ENCODE measurements around the gene TENT4A. TPM values are rescaled to one million over a fixed set of nuclear protein-coding genes. Genes with fewer than 3 reads are reported as not detected.

Gene TENT4A
- total and polyA plus RNA-seq, 8 donors, result 7.0 to 13.6 (median 8.6) TPM

DNA sequence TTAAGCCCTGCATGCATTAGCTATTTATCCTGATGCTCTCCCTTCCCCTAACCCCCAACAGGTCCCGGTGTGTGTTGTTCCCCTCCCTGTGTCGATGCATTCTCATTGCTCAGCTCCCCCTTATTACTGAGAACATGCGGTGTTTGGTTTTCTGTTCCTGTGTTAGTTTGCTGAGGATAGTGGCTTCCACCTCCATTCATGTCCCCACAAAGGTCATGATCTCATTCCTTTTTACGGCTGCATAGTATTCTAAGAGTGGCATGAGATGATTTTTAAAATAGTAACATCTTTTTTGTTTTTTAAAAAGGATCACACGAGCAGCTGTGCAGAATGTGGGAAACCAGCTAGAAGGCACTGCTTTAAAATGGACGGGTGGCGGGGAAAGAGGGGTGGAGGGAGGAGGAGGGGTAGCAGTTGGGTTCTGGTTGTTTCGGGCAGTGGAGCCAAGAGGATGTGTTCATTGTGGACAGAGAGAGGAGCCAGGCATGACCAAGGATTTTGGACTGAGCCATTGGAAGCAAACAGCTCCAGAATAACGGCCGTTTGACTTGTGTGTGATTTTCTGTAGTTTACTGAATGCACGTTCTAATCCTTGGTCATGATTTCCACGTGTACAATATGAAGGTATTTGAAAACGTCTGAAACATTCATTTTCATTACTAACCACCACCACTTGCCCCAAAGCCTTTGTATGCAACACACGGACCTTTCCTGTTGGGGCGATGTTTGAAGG is 1.7 kb upstream of the TENT4A start:
- Histone ChIP-seq H3K27me3 (no peaks in the 10 kb centered on the region), H3K4me3 (peak overlapping the region; percentile 50 to 83 (median 69)), H3K27ac (peak overlapping the region; percentile 93 to 98 (median 95)), H3K9me3 (no peaks in the 10 kb centered on the region), H3K4me1 (peaks cover 12 to 17% (median 14%) of the 10 kb centered on the region in 3 donors), H3K36me3 (no peaks in the 10 kb centered on the region)
- no peak for DNase-seq
- no peak for FAIRE-seq
- WGBS, 2 donors, result 39 to 45% methylated on average over 15 of the region's 15 CpGs
- no peak for ATAC-seq
- TF ChIP-seq, protein P1, sequence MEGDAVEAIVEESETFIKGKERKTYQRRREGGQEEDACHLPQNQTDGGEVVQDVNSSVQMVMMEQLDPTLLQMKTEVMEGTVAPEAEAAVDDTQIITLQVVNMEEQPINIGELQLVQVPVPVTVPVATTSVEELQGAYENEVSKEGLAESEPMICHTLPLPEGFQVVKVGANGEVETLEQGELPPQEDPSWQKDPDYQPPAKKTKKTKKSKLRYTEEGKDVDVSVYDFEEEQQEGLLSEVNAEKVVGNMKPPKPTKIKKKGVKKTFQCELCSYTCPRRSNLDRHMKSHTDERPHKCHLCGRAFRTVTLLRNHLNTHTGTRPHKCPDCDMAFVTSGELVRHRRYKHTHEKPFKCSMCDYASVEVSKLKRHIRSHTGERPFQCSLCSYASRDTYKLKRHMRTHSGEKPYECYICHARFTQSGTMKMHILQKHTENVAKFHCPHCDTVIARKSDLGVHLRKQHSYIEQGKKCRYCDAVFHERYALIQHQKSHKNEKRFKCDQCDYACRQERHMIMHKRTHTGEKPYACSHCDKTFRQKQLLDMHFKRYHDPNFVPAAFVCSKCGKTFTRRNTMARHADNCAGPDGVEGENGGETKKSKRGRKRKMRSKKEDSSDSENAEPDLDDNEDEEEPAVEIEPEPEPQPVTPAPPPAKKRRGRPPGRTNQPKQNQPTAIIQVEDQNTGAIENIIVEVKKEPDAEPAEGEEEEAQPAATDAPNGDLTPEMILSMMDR (IDR thresholded peaks at IDR 0.05), result no peak
- intact Hi-C loops (cut with DNase I), result loop anchor here in 1 of 3 donors (10.0 kb wide), 1 partner anchor 77 kb away; the partner anchor contains the start of genes NSUN2 and SRD5A1

GRCh38 chr5:6712142-6712576 is 1.1 kb upstream of the TENT4A start:
- H3K27ac ChIP-seq, result peak overlapping the region; percentile 93 to 98 (median 95)
- peak overlapping the region; percentile 50 to 83 (median 69) for H3K4me3 ChIP-seq
- no peaks in the 10 kb centered on the region for H3K36me3 ChIP-seq
- no peaks in the 10 kb centered on the region for H3K9me3 ChIP-seq
- H3K4me1 ChIP-seq, result peaks cover 14 to 23% (median 14%) of the 10 kb centered on the region in 3 donors
- intact Hi-C loops (cut with DNase I), result loop anchor here in 1 of 3 donors (10.0 kb wide), 1 partner anchor 77 kb away; the partner anchor contains the start of genes NSUN2 and SRD5A1
- 0% methylated on average over 36 of the region's 36 CpGs for WGBS, 2 donors
- DNase-seq (peak; percentile 36 to 85 (median 58)), ATAC-seq (peak; percentile 15 to 47 (median 38)), FAIRE-seq (no peak)
- no peaks in the 10 kb centered on the region for H3K27me3 ChIP-seq
- TF ChIP-seq, protein P1 (IDR thresholded peaks at IDR 0.05), result no peak

- Histone ChIP-seq H3K27me3 (no peaks in the 10 kb centered on the region), H3K4me1 (peaks cover 14 to 23% (median 14%) of the 10 kb centered on the region in 3 donors), H3K4me3 (peak overlapping the region; percentile 50 to 83 (median 69)), H3K27ac (peak overlapping the region; percentile 93 to 98 (median 95)), H3K36me3 (no peaks in the 10 kb centered on the region), H3K9me3 (no peaks in the 10 kb centered on the region)
- intact Hi-C loops (cut with DNase I), result loop anchor here in 1 of 3 donors (10.0 kb wide), 1 partner anchor 78 kb away; the partner anchor contains the start of genes NSUN2 and SRD5A1
- peak in 5 of 6 donors; percentile 95 to 99 (median 98) for DNase-seq
- TF ChIP-seq, protein P1 (IDR thresholded peaks at IDR 0.05), result no peak
- ATAC-seq, result peak; percentile 79 to 92 (median 89)
- FAIRE-seq, result no peak
- 1% methylated on average over 79 to 85 of the region's 85 CpGs for WGBS, 2 donors
Observed at GRCh38 chr5:6712577-6713273, 507 bp upstream of the TENT4A start.

DNA sequence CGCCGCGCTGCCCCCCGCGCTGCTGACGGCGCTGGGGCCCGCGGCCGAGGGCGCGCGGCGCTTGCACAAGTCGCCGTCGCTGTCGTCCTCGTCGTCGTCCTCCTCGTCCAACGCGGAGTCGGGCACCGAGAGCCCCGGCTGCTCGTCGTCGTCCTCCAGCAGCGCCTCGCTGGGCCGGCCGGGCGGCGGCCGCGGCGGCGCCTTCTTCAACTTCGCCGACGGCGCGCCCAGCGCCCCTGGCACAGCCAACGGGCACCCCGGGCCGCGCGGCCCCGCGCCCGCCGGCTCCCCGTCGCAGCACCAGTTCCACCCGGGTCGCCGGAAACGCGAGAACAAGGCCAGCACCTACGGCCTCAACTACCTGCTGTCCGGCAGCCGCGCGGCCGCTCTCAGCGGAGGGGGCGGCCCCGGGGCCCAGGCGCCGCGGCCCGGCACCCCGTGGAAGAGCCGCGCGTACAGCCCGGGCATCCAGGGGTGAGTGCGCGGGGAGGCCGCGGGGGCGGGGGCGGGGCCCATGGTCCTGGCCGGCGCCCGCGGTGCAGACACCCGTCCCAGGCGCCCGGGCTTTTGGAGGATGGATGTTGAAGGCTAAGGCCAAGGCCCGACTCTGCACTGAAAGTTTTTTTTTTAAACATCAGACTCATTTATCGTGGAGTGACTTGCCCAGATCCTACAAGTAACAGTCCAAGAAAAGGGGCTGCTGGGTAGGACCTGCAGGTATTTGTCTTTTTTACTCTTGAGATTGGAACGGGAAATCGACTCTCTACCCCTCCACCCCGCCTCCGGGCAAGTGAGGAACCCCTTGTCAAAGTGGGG is 1.2 kb downstream of the TENT4A start:
- H3K27me3 ChIP-seq, result no peaks in the 10 kb centered on the region
- intact Hi-C loops (cut with DNase I), result loop anchor here in 1 of 3 donors (10.0 kb wide), 1 partner anchor 80 kb away; the partner anchor contains the start of genes NSUN2 and SRD5A1
- WGBS, 2 donors, result 1% methylated on average over 63 to 99 of the region's 99 CpGs
- no peaks in the 10 kb centered on the region for H3K36me3 ChIP-seq
- TF ChIP-seq, protein P1 (IDR thresholded peaks at IDR 0.05), result no peak
- H3K9me3 ChIP-seq, result no peaks in the 10 kb centered on the region
- DNase-seq, result peak in 4 of 6 donors; percentile 37 to 84 (median 61)
- peak in 2 of 4 donors; percentile 1 to 3 for ATAC-seq
- peak overlapping the region; percentile 33 to 67 (median 60) for H3K4me3 ChIP-seq
- peaks cover 14 to 23% (median 14%) of the 10 kb centered on the region in 3 donors for H3K4me1 ChIP-seq
- FAIRE-seq, result no peak
- H3K27ac ChIP-seq, result peak overlapping the region in 2 of 4 donors; percentile 33 to 46

All from pancreas (tissue), 10 donors.